ENCODE data around the gene UBE2I. TPM values are rescaled to one million over a fixed set of nuclear protein-coding genes. Genes with fewer than 3 reads are reported as not detected.

The UBE2I gene
- total RNA-seq, 1 experiment from 2014 or later, result 229 TPM

DNA sequence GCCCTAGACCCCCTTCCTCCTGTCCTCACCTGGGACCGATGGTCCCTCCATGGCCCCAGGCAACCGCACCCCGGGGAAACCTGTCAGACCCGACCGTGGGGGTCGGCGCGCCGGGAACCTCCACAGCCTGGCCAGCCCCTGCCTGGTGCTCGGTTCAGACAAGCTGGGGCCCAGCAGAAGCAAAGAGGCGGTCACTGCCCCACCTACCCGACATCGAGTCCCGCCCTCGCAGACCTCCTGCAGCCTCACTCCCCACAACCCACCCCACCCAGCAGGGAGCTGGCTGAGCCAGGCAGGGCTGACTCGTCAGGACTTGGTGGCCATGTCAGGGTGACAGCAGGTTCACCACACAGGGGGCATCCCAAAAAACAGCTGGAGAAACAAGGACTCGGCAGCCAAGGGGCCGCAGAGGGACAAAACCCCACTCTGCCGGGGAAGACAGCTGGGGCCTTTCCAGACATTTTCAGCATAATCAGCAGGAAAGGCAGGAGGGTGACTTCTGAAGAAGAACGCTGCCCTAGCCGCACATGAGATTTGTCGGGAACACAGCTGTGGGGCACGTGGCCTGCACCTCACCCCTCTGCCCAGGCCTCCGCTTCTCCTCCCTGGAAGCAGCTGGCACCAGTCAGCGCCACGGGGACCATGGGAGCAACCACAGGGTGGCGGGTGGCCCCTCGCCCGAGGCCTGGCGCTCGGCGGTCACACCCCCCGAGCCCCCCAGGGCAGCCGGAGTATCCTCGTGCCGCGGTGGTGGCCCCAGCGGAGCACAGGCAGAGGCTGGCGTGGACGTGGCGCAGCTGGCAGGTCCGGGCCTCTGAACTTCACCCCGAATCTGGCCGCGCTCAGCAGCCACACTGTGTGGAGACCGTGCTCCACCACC, 65.2 kb downstream of the UBE2I start:
- TF ChIP-seq ZNF138 (CRISPR knock-in tag; conservative IDR thresholded peaks at IDR 0.05) (no peak), EMX1 (CRISPR knock-in tag; IDR thresholded peaks at IDR 0.05) (no peak), GTF2I (CRISPR knock-in tag; conservative IDR thresholded peaks at IDR 0.05) (no peak), SP1 (CRISPR knock-in tag; conservative IDR thresholded peaks at IDR 0.05) (no peak), GRHL2 (CRISPR knock-in tag; IDR thresholded peaks at IDR 0.05; ENCODE audit: insufficient replicate concordance, severe bottlenecking) (no peak), RELA (CRISPR knock-in tag; IDR thresholded peaks at IDR 0.05; ENCODE audit: borderline replicate concordance) (no peak), OVOL2 (CRISPR knock-in tag; IDR thresholded peaks at IDR 0.05; ENCODE audit: borderline replicate concordance) (no peak), FOXP1 (CRISPR knock-in tag; IDR thresholded peaks at IDR 0.05; ENCODE audit: borderline replicate concordance) (no peak), NFYB (CRISPR knock-in tag; conservative IDR thresholded peaks at IDR 0.05; ENCODE audit: low read depth) (no peak), CREM (CRISPR knock-in tag; IDR thresholded peaks at IDR 0.05) (no peak)
- TF ChIP-seq, protein P1, sequence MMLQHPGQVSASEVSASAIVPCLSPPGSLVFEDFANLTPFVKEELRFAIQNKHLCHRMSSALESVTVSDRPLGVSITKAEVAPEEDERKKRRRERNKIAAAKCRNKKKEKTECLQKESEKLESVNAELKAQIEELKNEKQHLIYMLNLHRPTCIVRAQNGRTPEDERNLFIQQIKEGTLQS (CRISPR knock-in tag; conservative IDR thresholded peaks at IDR 0.05), result no peak
- TF ChIP-seq, protein P2, sequence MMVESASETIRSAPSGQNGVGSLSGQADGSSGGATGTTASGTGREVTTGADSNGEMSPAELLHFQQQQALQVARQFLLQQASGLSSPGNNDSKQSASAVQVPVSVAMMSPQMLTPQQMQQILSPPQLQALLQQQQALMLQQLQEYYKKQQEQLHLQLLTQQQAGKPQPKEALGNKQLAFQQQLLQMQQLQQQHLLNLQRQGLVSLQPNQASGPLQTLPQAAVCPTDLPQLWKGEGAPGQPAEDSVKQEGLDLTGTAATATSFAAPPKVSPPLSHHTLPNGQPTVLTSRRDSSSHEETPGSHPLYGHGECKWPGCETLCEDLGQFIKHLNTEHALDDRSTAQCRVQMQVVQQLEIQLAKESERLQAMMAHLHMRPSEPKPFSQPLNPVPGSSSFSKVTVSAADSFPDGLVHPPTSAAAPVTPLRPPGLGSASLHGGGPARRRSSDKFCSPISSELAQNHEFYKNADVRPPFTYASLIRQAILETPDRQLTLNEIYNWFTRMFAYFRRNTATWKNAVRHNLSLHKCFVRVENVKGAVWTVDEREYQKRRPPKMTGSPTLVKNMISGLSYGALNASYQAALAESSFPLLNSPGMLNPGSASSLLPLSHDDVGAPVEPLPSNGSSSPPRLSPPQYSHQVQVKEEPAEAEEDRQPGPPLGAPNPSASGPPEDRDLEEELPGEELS (CRISPR knock-in tag; IDR thresholded peaks at IDR 0.05), result no peak
- TF ChIP-seq, protein P3, sequence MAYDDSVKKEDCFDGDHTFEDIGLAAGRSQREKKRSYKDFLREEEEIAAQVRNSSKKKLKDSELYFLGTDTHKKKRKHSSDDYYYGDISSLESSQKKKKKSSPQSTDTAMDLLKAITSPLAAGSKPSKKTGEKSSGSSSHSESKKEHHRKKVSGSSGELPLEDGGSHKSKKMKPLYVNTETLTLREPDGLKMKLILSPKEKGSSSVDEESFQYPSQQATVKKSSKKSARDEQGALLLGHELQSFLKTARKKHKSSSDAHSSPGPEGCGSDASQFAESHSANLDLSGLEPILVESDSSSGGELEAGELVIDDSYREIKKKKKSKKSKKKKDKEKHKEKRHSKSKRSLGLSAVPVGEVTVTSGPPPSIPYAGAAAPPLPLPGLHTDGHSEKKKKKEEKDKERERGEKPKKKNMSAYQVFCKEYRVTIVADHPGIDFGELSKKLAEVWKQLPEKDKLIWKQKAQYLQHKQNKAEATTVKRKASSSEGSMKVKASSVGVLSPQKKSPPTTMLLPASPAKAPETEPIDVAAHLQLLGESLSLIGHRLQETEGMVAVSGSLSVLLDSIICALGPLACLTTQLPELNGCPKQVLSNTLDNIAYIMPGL (CRISPR knock-in tag; IDR thresholded peaks at IDR 0.05), result no peak
- TF ChIP-seq, protein P4, sequence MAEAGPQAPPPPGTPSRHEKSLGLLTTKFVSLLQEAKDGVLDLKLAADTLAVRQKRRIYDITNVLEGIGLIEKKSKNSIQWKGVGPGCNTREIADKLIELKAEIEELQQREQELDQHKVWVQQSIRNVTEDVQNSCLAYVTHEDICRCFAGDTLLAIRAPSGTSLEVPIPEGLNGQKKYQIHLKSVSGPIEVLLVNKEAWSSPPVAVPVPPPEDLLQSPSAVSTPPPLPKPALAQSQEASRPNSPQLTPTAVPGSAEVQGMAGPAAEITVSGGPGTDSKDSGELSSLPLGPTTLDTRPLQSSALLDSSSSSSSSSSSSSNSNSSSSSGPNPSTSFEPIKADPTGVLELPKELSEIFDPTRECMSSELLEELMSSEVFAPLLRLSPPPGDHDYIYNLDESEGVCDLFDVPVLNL (CRISPR knock-in tag; IDR thresholded peaks at IDR 0.05; ENCODE audit: borderline replicate concordance, low read depth), result no peak
- TF ChIP-seq, protein P5, sequence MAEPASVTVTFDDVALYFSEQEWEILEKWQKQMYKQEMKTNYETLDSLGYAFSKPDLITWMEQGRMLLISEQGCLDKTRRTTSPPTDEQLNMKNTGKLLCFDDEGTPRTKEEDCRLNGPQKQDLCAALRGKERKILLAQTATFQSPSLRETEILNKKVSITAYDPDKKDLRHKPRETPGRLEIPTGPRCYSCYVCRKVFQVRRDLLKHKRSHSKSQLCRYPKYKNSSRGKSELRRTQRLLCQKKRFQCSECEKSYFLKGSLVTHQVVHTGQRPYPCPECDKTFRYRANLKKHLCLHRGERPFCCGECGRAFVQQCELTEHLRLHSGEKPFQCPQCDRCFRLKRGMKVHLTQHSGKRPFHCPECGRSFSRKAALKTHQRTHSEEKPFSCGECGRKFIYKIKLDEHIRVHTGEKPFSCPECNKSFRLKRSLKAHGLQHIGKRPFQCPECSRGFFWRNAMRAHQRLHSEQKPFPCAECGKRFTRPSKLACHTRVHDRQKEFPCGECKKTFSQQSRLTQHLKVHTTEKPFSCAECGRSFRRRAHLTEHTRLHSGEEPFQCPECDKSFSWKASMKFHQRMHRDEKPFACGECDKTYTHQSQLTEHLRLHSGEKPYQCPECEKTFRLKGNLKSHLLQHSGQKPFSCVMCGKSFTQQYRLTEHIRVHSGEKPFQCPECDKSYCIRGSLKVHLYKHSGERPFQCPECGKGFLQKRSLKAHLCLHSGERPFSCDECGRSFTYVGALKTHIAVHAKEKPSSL (CRISPR knock-in tag; conservative IDR thresholded peaks at IDR 0.05), result no peak
- TF ChIP-seq, protein P6, sequence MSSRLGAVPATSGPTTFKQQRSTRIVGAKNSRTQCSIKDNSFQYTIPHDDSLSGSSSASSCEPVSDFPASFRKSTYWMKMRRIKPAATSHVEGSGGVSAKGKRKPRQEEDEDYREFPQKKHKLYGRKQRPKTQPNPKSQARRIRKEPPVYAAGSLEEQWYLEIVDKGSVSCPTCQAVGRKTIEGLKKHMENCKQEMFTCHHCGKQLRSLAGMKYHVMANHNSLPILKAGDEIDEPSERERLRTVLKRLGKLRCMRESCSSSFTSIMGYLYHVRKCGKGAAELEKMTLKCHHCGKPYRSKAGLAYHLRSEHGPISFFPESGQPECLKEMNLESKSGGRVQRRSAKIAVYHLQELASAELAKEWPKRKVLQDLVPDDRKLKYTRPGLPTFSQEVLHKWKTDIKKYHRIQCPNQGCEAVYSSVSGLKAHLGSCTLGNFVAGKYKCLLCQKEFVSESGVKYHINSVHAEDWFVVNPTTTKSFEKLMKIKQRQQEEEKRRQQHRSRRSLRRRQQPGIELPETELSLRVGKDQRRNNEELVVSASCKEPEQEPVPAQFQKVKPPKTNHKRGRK (CRISPR knock-in tag; IDR thresholded peaks at IDR 0.05; ENCODE audit: borderline replicate concordance), result no peak
- no peaks in the 10 kb centered on the region for H3K27me3 Mint-ChIP-seq (ENCODE audit: low read depth)

More for the DNA sequence above, 65.2 kb downstream of the UBE2I start:
- DNase-seq (ENCODE audit: low spot score) (no peak), ATAC-seq (no peak)
- H3K27ac Mint-ChIP-seq, result no peak overlapping the region
- ChIA-PET CTCF (no interaction called here), POLR2A (no interaction called here)
- no peaks in the 10 kb centered on the region for H3K9me3 Mint-ChIP-seq
- H3K36me3 Mint-ChIP-seq, result peaks cover 2% of the 10 kb centered on the region; the same call in 1 of the 2 replicates
- peaks cover 14% of the 10 kb centered on the region for H3K4me1 Mint-ChIP-seq
- no peak overlapping the region for H3K4me3 Mint-ChIP-seq

Measured in WTC11 (cell line).